Neural progenitor cell (in vitro differentiated cells): ENCODE results near the gene MGAT3. TPM values are rescaled to one million over a fixed set of nuclear protein-coding genes. Genes with fewer than 3 reads are reported as not detected.

Experiments
- DNase-seq: peaks from one replicate; pipeline ENCODE4 v3.0.0-alpha.2; 2016; ENCODE audit warnings: low spot score
- H2AFZ ChIP-seq: fragments of 200-600 bp; sonication (generic); replicated peaks from 2 replicates; pipeline ENCODE4 v1.6.1; 2016; ENCODE audit warnings: antibody characterized with exemption
- H3F3A ChIP-seq: fragments of 200-600 bp; sonication (generic); 2 replicates; pipeline ENCODE4 v1.6.1; 2016; ENCODE audit warnings: antibody characterized with exemption, low read depth
- H3K27ac ChIP-seq: fragments of 200-600 bp; sonication (generic); 2 replicates; pipeline ENCODE4 v1.5.1; 2016; ENCODE audit warnings: mild to moderate bottlenecking
- H3K27me3 ChIP-seq: fragments of 200-600 bp; sonication (generic); 2 replicates; pipeline ENCODE4 v1.6.1; 2016; ENCODE audit warnings: mild to moderate bottlenecking, moderate library complexity
- H3K36me3 ChIP-seq: fragments of 200-600 bp; sonication (generic); 2 replicates; pipeline ENCODE4 v1.5.1; 2016
- H3K4me1 ChIP-seq: fragments of 200-600 bp; sonication (generic); 2 replicates; pipeline ENCODE4 v1.6.1; 2016; ENCODE audit warnings: mixed run types
- H3K4me2 ChIP-seq: fragments of 200-600 bp; sonication (generic); 2 replicates; pipeline ENCODE4 v1.6.1; 2016
- H3K4me3 ChIP-seq: fragments of 200-600 bp; sonication (generic); 2 replicates; pipeline ENCODE4 v1.5.1; 2016
- H3K79me2 ChIP-seq: fragments of 200-600 bp; sonication (generic); 2 replicates; pipeline ENCODE4 v1.6.1; 2016; ENCODE audit warnings: low read depth
- H3K9ac ChIP-seq: fragments of 200-600 bp; sonication (generic); 2 replicates; pipeline ENCODE4 v1.6.1; 2016
- H3K9me3 ChIP-seq: fragments of 200-600 bp; sonication (generic); 2 replicates; pipeline ENCODE4 v1.5.1; 2016; ENCODE audit warnings: low read depth
- H4K20me1 ChIP-seq: fragments of 200-600 bp; sonication (generic); 2 replicates; pipeline ENCODE4 v1.6.1; 2016; ENCODE audit warnings: low read depth
- H3K27ac Mint-ChIP-seq: 3 replicates; pipeline ENCODE4 v1.8.0; 2021; ENCODE audit warnings: mixed read lengths
- H3K27me3 Mint-ChIP-seq: 2 replicates; pipeline ENCODE4 v1.8.0; 2022; ENCODE audit warnings: low read depth, mild to moderate bottlenecking, inconsistent platforms, moderate library complexity, mixed read lengths; ENCODE audit not compliant: insufficient read depth
- H3K36me3 Mint-ChIP-seq: 3 replicates; pipeline ENCODE4 v1.8.0; 2021; ENCODE audit warnings: mixed read lengths
- H3K4me1 Mint-ChIP-seq: 3 replicates; pipeline ENCODE4 v1.8.0; 2021; ENCODE audit warnings: mixed read lengths
- H3K4me3 Mint-ChIP-seq: 3 replicates; pipeline ENCODE4 v1.8.0; 2021; ENCODE audit warnings: mild to moderate bottlenecking, moderate library complexity, mixed read lengths
- H3K9me3 Mint-ChIP-seq: 3 replicates; pipeline ENCODE4 v1.8.0; 2020; ENCODE audit warnings: mixed read lengths
- CTCF ChIP-seq: fragments of 200-600 bp; sonication (generic); IDR thresholded peaks from 2 replicates; pipeline ENCODE4 v1.5.1; 2017; ENCODE audit warnings: antibody characterized with exemption, mild to moderate bottlenecking
- EZH2 ChIP-seq: fragments of 200-600 bp; sonication (generic); IDR thresholded peaks from 2 replicates; pipeline ENCODE4 v1.6.1; 2017; ENCODE audit warnings: antibody characterized with exemption, mild to moderate bottlenecking, moderate library complexity
- EZH2phosphoT487 ChIP-seq: fragments of 200-600 bp; sonication (generic); IDR thresholded peaks from 2 replicates; pipeline ENCODE4 v1.6.1; 2017; ENCODE audit warnings: antibody characterized with exemption
- total RNA-seq: library from RNA; depleted of rRNA; stranded (reverse); fragments of >200 nt; gene quantifications from 2 replicates; pipeline ENCODE4 v1.2.3, GENCODE V29; 2015; ENCODE audit warnings: low replicate concordance

MGAT3 gene
- total RNA-seq, 1 donor from 2014 or later = 7.5 TPM

DNA sequence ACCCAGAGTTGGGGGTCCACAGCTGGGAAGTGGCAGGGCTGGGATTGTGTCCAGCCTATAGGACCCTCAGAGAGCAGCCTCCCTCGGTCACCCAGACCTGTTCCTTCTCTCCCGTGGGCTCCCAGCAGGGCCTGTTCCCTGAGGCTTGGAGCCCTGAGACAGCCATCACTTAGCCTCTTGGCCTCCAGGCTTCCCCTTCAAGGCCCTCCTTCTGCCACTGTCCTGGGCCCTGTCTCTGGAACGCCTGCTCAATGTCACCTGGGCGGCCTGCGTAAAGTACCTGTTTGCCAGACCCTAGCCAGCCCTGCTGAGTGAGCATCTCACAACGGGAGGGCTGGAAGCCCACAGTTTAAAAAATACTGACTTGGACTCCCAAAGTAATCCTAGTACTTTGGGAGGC, 6.5 kb downstream of the MGAT3 start:
- H3K27me3 Mint-ChIP-seq = peaks cover 7% of the 10 kb centered on the region
- Histone ChIP-seq H3K4me1 (peaks cover 10% of the 10 kb centered on the region), H3K4me2 (no peak overlapping the region), H3K4me3 (no peak overlapping the region), H3K27me3 (peaks cover 5% of the 10 kb centered on the region), H2AFZ (no peak overlapping the region), H3F3A (peaks cover 8% of the 10 kb centered on the region), H3K9me3 (no peaks in the 10 kb centered on the region), H3K9ac (no peak overlapping the region), H3K79me2 (peaks cover 34% of the 10 kb centered on the region), H3K27ac (no peak overlapping the region), H4K20me1 (peaks cover 53% of the 10 kb centered on the region), H3K36me3 (no peaks in the 10 kb centered on the region)
- no peaks in the 10 kb centered on the region for H3K9me3 Mint-ChIP-seq
- H3K4me1 Mint-ChIP-seq = peaks cover 22% of the 10 kb centered on the region
- no peak overlapping the region for H3K4me3 Mint-ChIP-seq
- TF ChIP-seq CTCF = no peak
- TF ChIP-seq EZH2 = no peak
- no peak for TF ChIP-seq EZH2phosphoT487
- H3K36me3 Mint-ChIP-seq = peaks cover under 1% of the 10 kb centered on the region
- H3K27ac Mint-ChIP-seq = no peak overlapping the region
- no peak for DNase-seq

GRCh38 chr22:39463931-39464390, 7.1 kb downstream of the MGAT3 start:
- no peak overlapping the region for H2AFZ ChIP-seq
- Mint-ChIP-seq H3K4me3 (no peak overlapping the region), H3K4me1 (peaks cover 23% of the 10 kb centered on the region), H3K9me3 (no peaks in the 10 kb centered on the region), H3K36me3 (peaks cover 2% of the 10 kb centered on the region), H3K27me3 (peaks cover 3% of the 10 kb centered on the region), H3K27ac (no peak overlapping the region)
- peaks cover 28% of the 10 kb centered on the region for H3K79me2 ChIP-seq
- peaks cover 7% of the 10 kb centered on the region for H3K4me1 ChIP-seq
- no peak overlapping the region for H3K9ac ChIP-seq
- H3F3A ChIP-seq = peaks cover 8% of the 10 kb centered on the region
- H3K4me3 ChIP-seq = no peak overlapping the region
- H3K4me2 ChIP-seq = no peak overlapping the region
- no peak for DNase-seq
- no peak overlapping the region for H3K27ac ChIP-seq
- no peaks in the 10 kb centered on the region for H3K9me3 ChIP-seq
- H3K36me3 ChIP-seq = no peaks in the 10 kb centered on the region
- no peaks in the 10 kb centered on the region for H3K27me3 ChIP-seq
- no peak for TF ChIP-seq CTCF
- TF ChIP-seq EZH2phosphoT487 = no peak
- TF ChIP-seq EZH2 = no peak
- H4K20me1 ChIP-seq = peaks cover 57% of the 10 kb centered on the region

DNA sequence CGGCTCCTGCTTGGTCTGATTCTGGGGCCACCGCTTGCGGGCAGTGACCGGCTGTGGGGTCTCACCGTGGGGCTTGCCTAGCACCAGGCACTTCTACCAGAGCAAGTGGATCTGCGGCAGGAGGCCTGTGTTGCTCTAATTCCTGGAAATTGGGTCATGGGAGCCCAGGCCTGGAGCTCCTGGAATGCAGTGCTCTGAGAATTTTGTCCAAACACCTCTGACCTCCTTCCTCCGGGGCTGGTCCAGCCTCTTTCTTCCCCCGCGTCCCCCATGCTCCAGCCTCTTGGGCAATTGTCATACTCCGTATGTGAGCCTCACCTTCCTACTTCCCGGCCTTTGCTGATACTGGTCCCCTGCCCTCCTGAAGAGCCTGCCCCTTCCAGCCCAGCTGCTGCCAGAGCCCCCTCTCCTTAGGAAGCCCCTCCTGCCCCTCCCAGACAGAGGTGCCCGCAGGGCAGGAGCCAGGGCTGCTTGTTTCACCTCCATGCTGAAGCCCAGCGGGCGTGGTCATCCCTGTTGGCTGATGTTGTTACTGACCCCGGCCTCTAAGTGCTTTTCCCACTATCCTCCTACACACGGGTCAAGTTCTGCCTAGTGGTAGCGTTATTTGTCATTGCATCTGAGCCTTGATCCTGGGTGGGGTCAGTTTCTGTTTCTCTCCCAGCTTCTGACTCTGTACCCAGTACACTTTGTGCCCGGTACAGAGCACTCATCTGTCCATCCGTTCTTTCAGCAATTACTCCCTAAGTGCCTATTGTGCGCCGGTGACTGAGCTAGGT, 9.6 kb downstream of the MGAT3 start:
- Mint-ChIP-seq H3K27me3 (no peaks in the 10 kb centered on the region), H3K4me3 (no peak overlapping the region), H3K27ac (peak overlapping the region; percentile 87)

More for the DNA sequence above, 9.6 kb downstream of the MGAT3 start:
- Histone ChIP-seq H3K79me2 (peaks cover 17% of the 10 kb centered on the region), H3K4me3 (no peak overlapping the region), H3K27me3 (no peaks in the 10 kb centered on the region), H3K36me3 (no peaks in the 10 kb centered on the region), H3K9ac (no peak overlapping the region), H3F3A (peaks cover 22% of the 10 kb centered on the region), H3K9me3 (no peaks in the 10 kb centered on the region), H3K4me1 (peaks cover 30% of the 10 kb centered on the region), H2AFZ (no peak overlapping the region), H4K20me1 (peaks cover 73% of the 10 kb centered on the region), H3K27ac (no peak overlapping the region), H3K4me2 (no peak overlapping the region)
- H3K4me1 Mint-ChIP-seq = peaks cover 37% of the 10 kb centered on the region
- no peak for DNase-seq
- TF ChIP-seq EZH2phosphoT487 (no peak), CTCF (no peak), EZH2 (no peak)
- H3K36me3 Mint-ChIP-seq = peaks cover 2% of the 10 kb centered on the region
- no peaks in the 10 kb centered on the region for H3K9me3 Mint-ChIP-seq
